ENCODE results near the gene BCDIN3D. TPM values are rescaled to one million over a fixed set of nuclear protein-coding genes. Genes with fewer than 3 reads are reported as not detected.

BCDIN3D gene
- total RNA-seq, 1 donor from 2014 or later, result 5.3 TPM

DNA sequence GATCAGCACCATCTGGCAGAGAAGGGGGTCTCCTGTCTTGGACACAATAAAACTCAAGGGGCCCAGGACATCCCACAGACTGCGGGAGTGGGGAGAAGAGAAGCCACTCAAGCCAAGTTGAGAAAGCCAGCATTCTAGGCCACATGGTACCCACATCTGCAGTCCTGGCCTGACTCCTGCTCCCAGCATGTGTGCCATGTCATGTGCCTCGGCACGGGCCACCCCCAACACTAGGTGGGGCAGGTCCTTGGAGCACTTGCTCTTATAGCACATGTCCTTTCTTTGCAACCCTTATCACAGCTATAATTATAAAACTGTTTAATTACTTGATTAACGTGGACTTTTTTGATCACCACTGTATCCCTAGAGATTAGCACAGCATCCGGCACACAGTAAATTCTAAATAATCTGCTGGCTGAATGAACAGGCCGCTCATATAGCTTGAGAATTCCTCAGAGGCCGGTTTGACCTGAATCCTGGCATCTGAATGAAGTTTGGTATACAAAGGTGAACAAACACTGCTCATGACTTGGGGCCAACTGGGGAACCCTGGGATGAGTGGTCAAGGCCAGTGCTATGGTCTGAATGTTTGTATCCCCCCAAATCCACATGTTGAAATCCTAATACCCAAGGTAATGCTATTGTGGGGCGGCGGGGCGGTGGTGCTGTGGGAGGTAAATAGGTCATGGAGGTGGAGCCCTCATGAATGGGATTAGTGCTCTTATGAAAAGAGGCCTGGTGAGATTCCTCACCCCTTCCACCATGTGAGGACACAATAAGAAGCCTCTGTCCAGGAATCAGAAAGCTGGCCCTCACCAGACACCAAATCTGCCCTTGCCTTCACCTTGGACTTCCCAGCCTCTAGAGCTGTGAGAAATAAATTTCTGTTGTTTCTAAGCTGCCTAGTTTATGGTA lies 21.3 kb downstream of the BCDIN3D start:
- DNase-seq (ENCODE audit: extremely low spot score, unreplicated experiment), result no peak
- H3K27ac Mint-ChIP-seq (ENCODE audit: unreplicated experiment), result no peak overlapping the region
- H3K4me3 Mint-ChIP-seq (ENCODE audit: unreplicated experiment), result no peak overlapping the region
- H3K36me3 Mint-ChIP-seq (ENCODE audit: unreplicated experiment), result peaks cover 11% of the 10 kb centered on the region
- H3K9me3 Mint-ChIP-seq (ENCODE audit: unreplicated experiment), result no peaks in the 10 kb centered on the region
- TF ChIP-seq, protein P1, sequence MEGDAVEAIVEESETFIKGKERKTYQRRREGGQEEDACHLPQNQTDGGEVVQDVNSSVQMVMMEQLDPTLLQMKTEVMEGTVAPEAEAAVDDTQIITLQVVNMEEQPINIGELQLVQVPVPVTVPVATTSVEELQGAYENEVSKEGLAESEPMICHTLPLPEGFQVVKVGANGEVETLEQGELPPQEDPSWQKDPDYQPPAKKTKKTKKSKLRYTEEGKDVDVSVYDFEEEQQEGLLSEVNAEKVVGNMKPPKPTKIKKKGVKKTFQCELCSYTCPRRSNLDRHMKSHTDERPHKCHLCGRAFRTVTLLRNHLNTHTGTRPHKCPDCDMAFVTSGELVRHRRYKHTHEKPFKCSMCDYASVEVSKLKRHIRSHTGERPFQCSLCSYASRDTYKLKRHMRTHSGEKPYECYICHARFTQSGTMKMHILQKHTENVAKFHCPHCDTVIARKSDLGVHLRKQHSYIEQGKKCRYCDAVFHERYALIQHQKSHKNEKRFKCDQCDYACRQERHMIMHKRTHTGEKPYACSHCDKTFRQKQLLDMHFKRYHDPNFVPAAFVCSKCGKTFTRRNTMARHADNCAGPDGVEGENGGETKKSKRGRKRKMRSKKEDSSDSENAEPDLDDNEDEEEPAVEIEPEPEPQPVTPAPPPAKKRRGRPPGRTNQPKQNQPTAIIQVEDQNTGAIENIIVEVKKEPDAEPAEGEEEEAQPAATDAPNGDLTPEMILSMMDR (IDR thresholded peaks at IDR 0.05), result no peak
- H3K27me3 Mint-ChIP-seq (ENCODE audit: unreplicated experiment), result no peaks in the 10 kb centered on the region
- peaks cover 39% of the 10 kb centered on the region for H3K4me1 Mint-ChIP-seq (ENCODE audit: unreplicated experiment)

GRCh38 chr12:49819786-49820185 lies 23.1 kb downstream of the BCDIN3D start:
- Mint-ChIP-seq H3K4me1 (ENCODE audit: unreplicated experiment) (peaks cover 24% of the 10 kb centered on the region), H3K27ac (ENCODE audit: unreplicated experiment) (peak overlapping the region; percentile 61), H3K36me3 (ENCODE audit: unreplicated experiment) (peaks cover 22% of the 10 kb centered on the region), H3K27me3 (ENCODE audit: unreplicated experiment) (no peaks in the 10 kb centered on the region), H3K9me3 (ENCODE audit: unreplicated experiment) (no peaks in the 10 kb centered on the region), H3K4me3 (ENCODE audit: unreplicated experiment) (no peak overlapping the region)
- TF ChIP-seq, protein P1 (IDR thresholded peaks at IDR 0.05), result no peak
- DNase-seq (ENCODE audit: extremely low spot score, unreplicated experiment), result no peak

- no peaks in the 10 kb centered on the region for H3K27me3 Mint-ChIP-seq (ENCODE audit: unreplicated experiment)
- peaks cover 18% of the 10 kb centered on the region for H3K4me1 Mint-ChIP-seq (ENCODE audit: unreplicated experiment)
- no peak for DNase-seq (ENCODE audit: extremely low spot score, unreplicated experiment)
- no peak overlapping the region for H3K4me3 Mint-ChIP-seq (ENCODE audit: unreplicated experiment)
- H3K9me3 Mint-ChIP-seq (ENCODE audit: unreplicated experiment), result no peaks in the 10 kb centered on the region
- H3K27ac Mint-ChIP-seq (ENCODE audit: unreplicated experiment), result no peak overlapping the region
- TF ChIP-seq, protein P1 (IDR thresholded peaks at IDR 0.05), result no peak
- peaks cover 23% of the 10 kb centered on the region for H3K36me3 Mint-ChIP-seq (ENCODE audit: unreplicated experiment)
These were observed 24.5 kb downstream of the BCDIN3D start for GRCh38 chr12:49818241-49818895.

DNA sequence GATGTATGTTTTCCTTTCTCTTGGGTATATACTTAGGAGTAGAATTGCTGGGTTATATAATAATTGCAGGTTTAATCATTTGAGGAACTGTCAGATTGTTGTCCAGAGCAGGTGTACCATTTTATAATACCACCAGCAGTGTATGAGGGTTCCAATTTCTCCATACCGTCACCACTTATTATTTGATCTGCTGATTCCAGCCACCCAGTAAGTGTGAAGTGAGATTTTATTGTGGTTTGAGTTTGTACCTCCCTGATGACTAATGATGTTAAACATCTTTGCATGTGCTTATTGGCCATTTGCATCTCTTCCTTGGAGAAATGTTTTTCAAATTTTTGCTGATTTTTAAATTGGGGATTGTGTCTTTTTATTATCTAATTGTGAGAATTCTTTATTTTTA lies 29.8 kb downstream of the BCDIN3D start:
- no peak for DNase-seq (ENCODE audit: extremely low spot score, unreplicated experiment)
- TF ChIP-seq, protein P1 (IDR thresholded peaks at IDR 0.05), result no peak
- no peaks in the 10 kb centered on the region for H3K27me3 Mint-ChIP-seq (ENCODE audit: unreplicated experiment)
- no peaks in the 10 kb centered on the region for H3K9me3 Mint-ChIP-seq (ENCODE audit: unreplicated experiment)
- no peak overlapping the region for H3K4me3 Mint-ChIP-seq (ENCODE audit: unreplicated experiment)
- no peak overlapping the region for H3K27ac Mint-ChIP-seq (ENCODE audit: unreplicated experiment)
- H3K36me3 Mint-ChIP-seq (ENCODE audit: unreplicated experiment), result peaks cover 20% of the 10 kb centered on the region
- H3K4me1 Mint-ChIP-seq (ENCODE audit: unreplicated experiment), result peaks cover 34% of the 10 kb centered on the region

DNA sequence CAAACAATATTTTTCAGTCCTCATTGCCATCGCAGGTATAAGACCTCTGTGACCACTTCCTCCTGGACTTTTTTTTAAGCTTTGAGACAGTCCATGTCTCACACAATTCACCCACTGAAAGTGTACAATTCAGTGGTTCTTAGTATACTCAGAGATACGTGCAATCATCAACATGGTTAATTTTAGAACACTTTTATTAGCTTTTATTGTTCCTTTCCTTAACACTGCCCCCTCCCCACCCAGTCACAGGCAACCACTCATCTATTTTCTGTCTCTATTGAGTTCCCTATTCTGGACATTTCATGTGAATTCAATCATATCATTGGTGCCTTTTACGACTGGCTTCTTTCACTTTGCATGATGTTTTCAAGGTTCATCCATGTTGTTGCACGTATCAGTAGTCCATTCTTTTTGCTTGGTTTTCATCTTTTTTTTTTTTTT lies 30.9 kb downstream of the BCDIN3D start:
- H3K27me3 Mint-ChIP-seq (ENCODE audit: unreplicated experiment), result no peaks in the 10 kb centered on the region
- peaks cover 17% of the 10 kb centered on the region for H3K36me3 Mint-ChIP-seq (ENCODE audit: unreplicated experiment)
- no peak overlapping the region for H3K4me3 Mint-ChIP-seq (ENCODE audit: unreplicated experiment)
- TF ChIP-seq, protein P1 (IDR thresholded peaks at IDR 0.05), result no peak
- no peak overlapping the region for H3K27ac Mint-ChIP-seq (ENCODE audit: unreplicated experiment)
- H3K9me3 Mint-ChIP-seq (ENCODE audit: unreplicated experiment), result no peaks in the 10 kb centered on the region
- H3K4me1 Mint-ChIP-seq (ENCODE audit: unreplicated experiment), result peaks cover 36% of the 10 kb centered on the region
- DNase-seq (ENCODE audit: extremely low spot score, unreplicated experiment), result no peak
